ENCODE results near the gene MAP3K5. TPM values are rescaled to one million over a fixed set of nuclear protein-coding genes. Genes with fewer than 3 reads are reported as not detected.
A peak's percentile ranks its signal among the peaks of the same experiment; 100 is the strongest.
"Not testable (repeated sequence)": the region's sequence is repeated elsewhere in the genome, so short reads cannot be mapped to it uniquely, and the experiment has no call there.

Gene MAP3K5
- total RNA-seq, 2 experiments from 2014 or later: 9.4 to 9.7 TPM

DNA sequence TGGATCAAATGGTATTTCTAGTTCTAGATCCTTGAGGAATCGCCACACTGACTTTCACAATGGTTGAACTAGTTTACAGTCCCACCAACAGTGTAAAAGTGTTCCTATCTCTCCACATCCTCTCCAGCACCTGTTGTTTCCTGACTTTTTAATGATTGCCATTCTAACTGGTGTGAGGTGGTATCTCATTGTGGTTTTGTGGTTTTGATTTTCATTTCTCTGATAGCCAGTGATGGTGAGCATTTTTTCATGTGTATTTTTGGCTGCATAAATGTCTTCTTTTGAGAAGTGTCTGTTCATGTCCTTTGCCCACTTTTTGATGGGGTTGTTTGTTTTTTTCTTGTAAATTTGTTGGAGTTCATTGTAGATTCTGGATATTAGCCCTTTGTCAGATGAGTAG is 23.3 kb upstream of the MAP3K5 start:
- intact Hi-C loops (cut with micrococcal nuclease); H3K4me3 Mint-ChIP-seq; CTCF ChIA-PET; H3K27ac Mint-ChIP-seq; H3K4me1 Mint-ChIP-seq (ENCODE audit: low read depth); DNase-seq; H3K27me3 Mint-ChIP-seq (ENCODE audit: low read depth); H3K9me3 Mint-ChIP-seq; H3K36me3 Mint-ChIP-seq (ENCODE audit: low read depth): not testable (repeated sequence)

DNA sequence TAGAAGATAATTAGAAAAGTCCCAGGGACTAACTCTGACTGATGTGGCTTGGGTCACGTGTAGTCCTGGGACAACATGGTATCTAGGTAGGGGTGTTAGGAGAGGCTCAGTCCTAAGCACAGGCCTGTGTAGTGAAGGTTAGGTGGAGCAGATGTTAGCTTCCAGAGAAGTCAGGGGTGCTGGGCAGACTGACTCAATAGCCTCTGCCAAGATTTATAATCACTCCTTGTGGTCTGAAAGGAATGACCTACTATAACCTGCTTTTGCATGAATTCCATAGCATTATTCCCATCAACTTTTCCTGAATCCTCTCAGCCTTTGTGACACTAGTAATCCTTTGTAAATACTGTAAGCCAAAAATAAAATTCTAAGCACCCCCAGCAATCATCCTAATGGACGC is 19.9 kb upstream of the MAP3K5 start:
- Mint-ChIP-seq H3K4me3 (no peak overlapping the region), H3K36me3 (ENCODE audit: low read depth) (no peaks in the 10 kb centered on the region), H3K27ac (no peak overlapping the region), H3K4me1 (ENCODE audit: low read depth) (peaks cover 5% of the 10 kb centered on the region), H3K27me3 (ENCODE audit: low read depth) (no peaks in the 10 kb centered on the region), H3K9me3 (no peaks in the 10 kb centered on the region)
- CTCF ChIA-PET: interaction anchor here (1.1 kb wide), 1 partner anchor 168 kb away, joined by 3 read pairs; no protein-coding TSS in a partner anchor
- no peak for DNase-seq
- intact Hi-C loops (cut with micrococcal nuclease): no loop called here

- CTCF ChIA-PET: no interaction called here
- H3K36me3 Mint-ChIP-seq (ENCODE audit: low read depth): no peaks in the 10 kb centered on the region
- intact Hi-C loops (cut with micrococcal nuclease): no loop called here
- no peak for DNase-seq
- no peaks in the 10 kb centered on the region for H3K9me3 Mint-ChIP-seq
- H3K27me3 Mint-ChIP-seq (ENCODE audit: low read depth): no peaks in the 10 kb centered on the region
- no peak overlapping the region for H3K4me3 Mint-ChIP-seq
- H3K4me1 Mint-ChIP-seq (ENCODE audit: low read depth): peaks cover 5% of the 10 kb centered on the region
- no peak overlapping the region for H3K27ac Mint-ChIP-seq
These were observed 19.0 kb upstream of the MAP3K5 start for GRCh38 chr6:136811272-136811671.

GRCh38 chr6:136809091-136809860 is 17.0 kb upstream of the MAP3K5 start:
- intact Hi-C loops (cut with micrococcal nuclease): no loop called here

DNA sequence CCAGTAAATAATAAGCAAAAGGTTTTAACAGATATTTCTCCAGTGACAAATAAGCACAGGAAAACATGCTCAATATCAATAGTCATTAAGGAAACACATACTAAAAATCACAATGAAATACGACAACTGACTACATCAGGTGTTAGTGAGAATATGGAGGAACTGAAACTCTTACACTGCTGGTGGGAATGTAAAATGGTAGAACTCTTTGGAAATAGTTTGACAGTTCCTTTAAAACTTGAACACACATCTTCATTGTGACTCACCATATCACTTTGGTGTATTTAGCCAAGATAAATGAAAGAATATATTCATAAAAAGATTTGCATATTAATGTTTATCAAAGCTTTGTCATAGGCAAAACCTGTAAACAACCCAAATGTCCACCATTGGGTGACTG is 11.3 kb upstream of the MAP3K5 start:
- intact Hi-C loops (cut with micrococcal nuclease): no loop called here
- no peaks in the 10 kb centered on the region for H3K36me3 Mint-ChIP-seq (ENCODE audit: low read depth)
- no peak overlapping the region for H3K4me3 Mint-ChIP-seq
- DNase-seq: no peak
- H3K27me3 Mint-ChIP-seq (ENCODE audit: low read depth): no peaks in the 10 kb centered on the region
- H3K4me1 Mint-ChIP-seq (ENCODE audit: low read depth): no peaks in the 10 kb centered on the region
- CTCF ChIA-PET: interaction anchor here (0.6 kb wide), 1 partner anchor 176 kb away, joined by 3 read pairs; no protein-coding TSS in a partner anchor
- H3K9me3 Mint-ChIP-seq: no peaks in the 10 kb centered on the region
- no peak overlapping the region for H3K27ac Mint-ChIP-seq

More at GRCh38 chr6:136809091-136809860, 17.0 kb upstream of the MAP3K5 start:
- Mint-ChIP-seq H3K27me3 (ENCODE audit: low read depth) (no peaks in the 10 kb centered on the region), H3K36me3 (ENCODE audit: low read depth) (no peaks in the 10 kb centered on the region), H3K9me3 (no peaks in the 10 kb centered on the region), H3K4me1 (ENCODE audit: low read depth) (peaks cover 5% of the 10 kb centered on the region), H3K27ac (no peak overlapping the region), H3K4me3 (no peak overlapping the region)
- CTCF ChIA-PET: no interaction called here
- no peak for DNase-seq

GRCh38 chr6:136801581-136801980 is 9.3 kb upstream of the MAP3K5 start:
- H3K27ac Mint-ChIP-seq: no peak overlapping the region
- H3K9me3 Mint-ChIP-seq: no peaks in the 10 kb centered on the region
- CTCF ChIA-PET: interaction anchor here (0.6 to 1.7 kb wide), 4 partner anchors 9 to 194 kb away, joined by 3 to 5 read pairs (median 4); partner anchors contain the start of genes MAP3K5 and PEX7
- DNase-seq: no peak
- H3K4me1 Mint-ChIP-seq (ENCODE audit: low read depth): no peaks in the 10 kb centered on the region
- no peaks in the 10 kb centered on the region for H3K27me3 Mint-ChIP-seq (ENCODE audit: low read depth)
- no peak overlapping the region for H3K4me3 Mint-ChIP-seq
- H3K36me3 Mint-ChIP-seq (ENCODE audit: low read depth): no peaks in the 10 kb centered on the region
- intact Hi-C loops (cut with micrococcal nuclease): no loop called here

DNA sequence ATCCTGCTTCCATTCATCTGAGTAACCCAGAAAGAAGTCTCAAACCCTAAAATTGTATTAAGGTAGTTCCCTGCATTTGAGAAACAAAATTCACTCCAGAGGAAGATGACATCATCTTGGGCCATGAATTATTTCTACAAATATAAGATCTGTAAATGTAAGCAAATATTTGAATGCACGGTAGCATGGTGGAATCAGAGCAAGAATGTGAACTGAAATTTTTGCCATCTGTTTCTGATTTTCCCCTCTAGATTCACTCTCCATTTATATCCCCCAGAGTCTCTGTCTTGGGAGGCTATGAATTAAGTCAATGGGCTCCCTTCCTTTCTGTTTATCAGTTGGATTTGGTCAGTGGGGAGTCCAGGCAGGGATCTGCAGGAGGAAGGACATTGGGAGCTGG is 5.8 kb upstream of the MAP3K5 start:
- DNase-seq: no peak
- Mint-ChIP-seq H3K4me3 (no peak overlapping the region), H3K27ac (no peak overlapping the region), H3K9me3 (no peaks in the 10 kb centered on the region), H3K27me3 (ENCODE audit: low read depth) (no peaks in the 10 kb centered on the region), H3K4me1 (ENCODE audit: low read depth) (peaks cover 7% of the 10 kb centered on the region), H3K36me3 (ENCODE audit: low read depth) (no peaks in the 10 kb centered on the region)
- CTCF ChIA-PET: interaction anchor here (0.5 to 6.1 kb wide), 2 partner anchors 154 to 468 kb away, joined by 3 to 70 read pairs; no protein-coding TSS in a partner anchor
- intact Hi-C loops (cut with micrococcal nuclease): no loop called here

- Mint-ChIP-seq H3K27ac (no peak overlapping the region), H3K27me3 (ENCODE audit: low read depth) (no peaks in the 10 kb centered on the region), H3K9me3 (no peaks in the 10 kb centered on the region), H3K36me3 (ENCODE audit: low read depth) (peaks cover 3% of the 10 kb centered on the region), H3K4me1 (ENCODE audit: low read depth) (peaks cover 9% of the 10 kb centered on the region), H3K4me3 (no peak overlapping the region)
- intact Hi-C loops (cut with micrococcal nuclease): no loop called here
- CTCF ChIA-PET: interaction anchor here (0.7 to 6.1 kb wide), 3 partner anchors 152 to 1071 kb away, joined by 3 to 70 read pairs (median 3); partner anchors contain the start of gene TNFAIP3
- DNase-seq: no peak
These were observed 3.7 kb upstream of the MAP3K5 start for GRCh38 chr6:136795996-136796395.

DNA sequence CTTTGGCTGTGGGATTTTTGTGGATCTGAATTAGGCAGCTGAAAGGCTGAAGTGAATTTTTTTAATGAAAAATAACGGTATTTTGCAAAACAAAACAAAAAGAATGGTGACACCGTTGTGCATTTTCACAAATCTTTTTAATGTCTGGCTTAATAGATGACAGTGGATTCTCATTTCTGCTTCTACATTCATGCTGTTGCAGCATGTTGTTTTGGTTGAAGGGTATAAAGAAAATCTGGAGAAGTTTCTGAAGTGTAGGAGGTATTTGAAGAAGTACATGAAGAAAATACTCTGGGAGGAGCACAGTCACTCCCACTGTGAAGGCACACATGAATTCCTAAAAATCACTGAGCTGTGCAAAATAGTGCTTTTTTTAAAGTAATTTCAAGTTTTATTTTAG is 3.1 kb upstream of the MAP3K5 start:
- H3K27me3 Mint-ChIP-seq (ENCODE audit: low read depth): no peaks in the 10 kb centered on the region
- H3K36me3 Mint-ChIP-seq (ENCODE audit: low read depth): peaks cover 3% of the 10 kb centered on the region
- intact Hi-C loops (cut with micrococcal nuclease): no loop called here
- H3K4me1 Mint-ChIP-seq (ENCODE audit: low read depth): peaks cover 13% of the 10 kb centered on the region
- no peaks in the 10 kb centered on the region for H3K9me3 Mint-ChIP-seq
- H3K27ac Mint-ChIP-seq: no peak overlapping the region
- CTCF ChIA-PET: interaction anchor here (0.6 to 6.1 kb wide), 3 partner anchors 49 to 151 kb away, joined by 3 to 70 read pairs (median 4); no protein-coding TSS in a partner anchor
- DNase-seq: no peak
- no peak overlapping the region for H3K4me3 Mint-ChIP-seq

DNA sequence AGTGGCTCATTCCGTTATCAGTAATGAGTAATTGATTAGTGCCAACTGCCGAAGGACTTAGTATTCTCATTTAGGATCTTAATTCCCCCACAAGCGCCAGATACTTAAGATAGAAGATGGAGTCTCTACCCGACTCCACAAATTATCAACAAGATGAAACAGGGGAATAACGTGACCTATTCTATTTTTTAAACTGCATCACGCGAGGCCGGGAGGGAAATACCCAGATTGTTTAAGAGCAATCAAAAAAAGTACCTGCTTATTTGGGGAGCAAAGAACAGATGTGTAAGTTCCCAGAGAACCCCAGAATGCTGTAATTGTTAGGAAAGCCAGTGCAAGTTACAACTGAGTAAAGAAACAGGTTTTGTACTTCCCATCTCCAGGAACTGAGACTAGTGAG is 1.1 kb upstream of the MAP3K5 start:
- peak; percentile 66 for DNase-seq
- H3K4me1 Mint-ChIP-seq (ENCODE audit: low read depth): peaks cover 26% of the 10 kb centered on the region
- H3K36me3 Mint-ChIP-seq (ENCODE audit: low read depth): peaks cover 6% of the 10 kb centered on the region
- CTCF ChIA-PET: interaction anchor here (0.6 to 7.4 kb wide), 11 partner anchors 27 to 191 kb away, joined by 3 to 328 read pairs (median 11); no protein-coding TSS in a partner anchor
- peak overlapping the region; percentile 89 for H3K4me3 Mint-ChIP-seq
- no peaks in the 10 kb centered on the region for H3K27me3 Mint-ChIP-seq (ENCODE audit: low read depth)
- H3K9me3 Mint-ChIP-seq: no peaks in the 10 kb centered on the region
- intact Hi-C loops (cut with micrococcal nuclease): loop anchor here (1.0 kb wide), 9 partner anchors 29 to 503 kb away; partner anchors contain the start of genes MAP7 and PEX7
- peak overlapping the region; percentile 86 for H3K27ac Mint-ChIP-seq

- intact Hi-C loops (cut with micrococcal nuclease): loop anchor here (1.0 kb wide), 2 partner anchors 41 to 266 kb away; no protein-coding TSS in a partner anchor
- H3K4me3 Mint-ChIP-seq: peak overlapping the region; percentile 89
- CTCF ChIA-PET: interaction anchor here (0.6 to 7.4 kb wide), 51 partner anchors 9 to 538 kb away, joined by 3 to 328 read pairs (median 4); partner anchors contain the start of gene BCLAF1
- no peak for DNase-seq
- H3K9me3 Mint-ChIP-seq: no peaks in the 10 kb centered on the region
- H3K27me3 Mint-ChIP-seq (ENCODE audit: low read depth): no peaks in the 10 kb centered on the region
- H3K36me3 Mint-ChIP-seq (ENCODE audit: low read depth): peaks cover 6% of the 10 kb centered on the region
- H3K27ac Mint-ChIP-seq: peak overlapping the region; percentile 58
- H3K4me1 Mint-ChIP-seq (ENCODE audit: low read depth): peaks cover 39% of the 10 kb centered on the region
These were observed 225 bp downstream of the MAP3K5 start for GRCh38 chr6:136792095-136792409.

DNA sequence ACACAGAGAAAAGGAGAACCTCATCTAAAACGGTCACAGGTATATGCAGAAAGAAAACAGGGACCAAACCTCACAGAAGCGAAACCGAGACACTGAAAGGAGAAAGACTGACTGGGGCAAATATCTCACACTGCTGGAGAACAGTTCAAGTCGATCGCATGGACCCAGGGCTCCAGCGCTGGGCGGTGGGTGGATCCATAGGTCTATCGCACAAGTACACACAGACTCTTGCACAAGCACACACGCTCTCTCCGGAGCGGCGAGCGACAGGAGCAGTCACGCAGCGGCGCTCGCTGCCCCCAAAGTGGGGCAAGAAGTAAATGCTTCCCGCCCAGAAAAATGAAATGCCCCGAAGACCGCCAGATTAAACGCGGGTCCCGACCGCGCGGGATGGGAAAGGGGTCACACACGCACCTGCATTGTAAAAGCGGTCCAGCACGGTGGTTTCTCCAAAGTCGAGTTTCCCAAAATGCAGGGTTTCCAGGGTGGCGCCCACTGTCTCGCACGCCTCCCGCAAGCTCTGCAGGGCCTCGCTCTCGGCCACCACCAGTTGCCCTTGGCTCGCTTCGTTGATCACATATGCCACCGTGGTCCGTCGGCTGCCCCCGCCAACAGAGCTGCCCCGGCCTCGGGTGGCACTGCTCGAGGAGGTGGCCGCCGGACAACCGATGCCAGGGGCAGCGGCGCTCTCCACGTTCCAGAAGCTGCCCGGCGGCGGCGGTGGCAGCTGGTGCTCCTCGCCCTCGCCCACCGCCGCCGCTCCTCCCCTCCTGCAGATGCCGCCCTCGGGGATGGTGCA is 782 bp downstream of the MAP3K5 start:
- DNase-seq: peak; percentile 64
- Mint-ChIP-seq H3K4me3 (peak overlapping the region; percentile 89), H3K27me3 (ENCODE audit: low read depth) (no peaks in the 10 kb centered on the region), H3K9me3 (no peaks in the 10 kb centered on the region), H3K36me3 (ENCODE audit: low read depth) (peaks cover 6% of the 10 kb centered on the region), H3K4me1 (ENCODE audit: low read depth) (peaks cover 39% of the 10 kb centered on the region), H3K27ac (peak overlapping the region; percentile 83)
- intact Hi-C loops (cut with micrococcal nuclease): loop anchor here (1.0 kb wide), 2 partner anchors 40 to 265 kb away; no protein-coding TSS in a partner anchor
- CTCF ChIA-PET: interaction anchor here (0.6 to 7.4 kb wide), 46 partner anchors 9 to 538 kb away, joined by 3 to 328 read pairs (median 4); partner anchors contain the start of gene BCLAF1
